ENCODE results near the gene CRADD. TPM values are rescaled to one million over a fixed set of nuclear protein-coding genes. Genes with fewer than 3 reads are reported as not detected.

Gene CRADD
- total RNA-seq, 1 experiment from 2014 or later = 9.6 TPM

DNA sequence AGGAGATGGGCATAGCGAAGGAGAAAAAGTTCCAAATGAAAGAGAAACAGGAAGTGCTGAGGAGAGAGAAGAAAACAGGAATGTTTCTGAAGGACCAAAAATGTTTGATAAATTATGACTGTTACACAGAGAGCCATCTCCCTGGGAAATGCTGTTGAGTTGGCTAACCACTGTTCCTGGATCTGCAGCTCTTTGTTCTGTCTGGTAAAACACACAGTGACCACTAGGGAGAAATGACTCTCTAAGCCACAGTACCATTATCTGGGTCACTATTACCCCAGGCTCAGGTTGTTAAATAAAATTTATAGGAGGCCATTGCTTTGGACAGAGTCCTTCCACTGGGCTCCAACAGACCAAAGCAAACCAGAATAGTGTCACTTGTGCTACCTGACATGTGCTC lies 219.3 kb downstream of the CRADD start:
- Histone ChIP-seq H3K36me3 (replicated peaks; ENCODE audit: control insufficient read depth, insufficient read depth, low read length) (no peaks in the 10 kb centered on the region), H3K4me3 (ENCODE audit: insufficient read depth, low read depth, low read length) (no peak overlapping the region), H3K27me3 (ENCODE audit: control insufficient read depth, insufficient read depth, low read length) (no peaks in the 10 kb centered on the region)
- DNase-seq = peak; percentile 52

GRCh38 chr12:93896952-93897351 lies 219.8 kb downstream of the CRADD start:
- no peak overlapping the region for H3K4me3 ChIP-seq (ENCODE audit: insufficient read depth, low read depth, low read length)
- no peak for DNase-seq

DNA sequence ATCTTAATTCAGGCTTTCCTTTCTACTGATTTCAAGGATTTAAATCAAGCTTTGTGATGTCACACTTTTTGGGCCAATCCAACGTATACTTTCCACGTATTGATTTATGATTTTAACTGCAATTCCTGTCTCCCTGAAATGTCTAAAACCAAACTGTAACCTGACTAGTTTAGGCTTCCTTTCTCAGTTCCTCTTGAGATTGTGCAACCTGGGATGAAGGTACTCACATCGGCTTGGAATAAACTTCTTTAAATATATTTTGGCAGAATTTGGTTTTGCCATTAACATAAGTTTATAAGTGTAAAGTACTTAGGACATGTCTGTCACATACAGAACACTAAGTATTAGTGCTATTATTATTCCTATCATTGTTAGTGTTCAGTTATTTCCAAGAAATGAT lies 224.6 kb downstream of the CRADD start:
- no peaks in the 10 kb centered on the region for H3K36me3 ChIP-seq (replicated peaks; ENCODE audit: control insufficient read depth, insufficient read depth, low read length)
- H3K4me3 ChIP-seq (ENCODE audit: insufficient read depth, low read depth, low read length) = no peak overlapping the region
- DNase-seq = no peak
- H3K27me3 ChIP-seq (ENCODE audit: control insufficient read depth, insufficient read depth, low read length) = no peaks in the 10 kb centered on the region

More at GRCh38 chr12:93896952-93897351, 219.8 kb downstream of the CRADD start:
- no peaks in the 10 kb centered on the region for H3K36me3 ChIP-seq (replicated peaks; ENCODE audit: control insufficient read depth, insufficient read depth, low read length)
- no peaks in the 10 kb centered on the region for H3K27me3 ChIP-seq (ENCODE audit: control insufficient read depth, insufficient read depth, low read length)

DNA sequence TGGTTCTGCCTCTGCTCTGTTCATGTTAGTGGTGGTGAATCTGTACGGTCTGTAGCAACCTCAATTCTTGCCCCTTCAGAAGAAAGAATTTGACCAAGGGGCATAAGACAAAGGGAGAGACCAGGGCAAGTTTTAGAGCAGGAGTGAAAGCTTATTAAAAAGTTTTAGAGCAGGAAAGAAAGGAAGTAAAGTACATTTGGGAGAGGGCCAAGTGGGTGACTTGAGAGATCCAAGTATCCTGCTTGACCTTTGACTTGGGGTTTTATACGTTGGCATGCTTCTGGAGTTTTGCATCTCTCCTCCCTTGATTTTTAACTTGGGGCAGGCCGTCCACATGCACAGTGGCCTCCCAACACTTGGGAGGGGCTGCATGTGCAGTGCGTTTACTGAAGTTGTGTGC lies 225.0 kb downstream of the CRADD start:
- H3K36me3 ChIP-seq (replicated peaks; ENCODE audit: control insufficient read depth, insufficient read depth, low read length) = no peaks in the 10 kb centered on the region
- DNase-seq = no peak
- H3K27me3 ChIP-seq (ENCODE audit: control insufficient read depth, insufficient read depth, low read length) = no peaks in the 10 kb centered on the region
- H3K4me3 ChIP-seq (ENCODE audit: insufficient read depth, low read depth, low read length) = no peak overlapping the region

DNA sequence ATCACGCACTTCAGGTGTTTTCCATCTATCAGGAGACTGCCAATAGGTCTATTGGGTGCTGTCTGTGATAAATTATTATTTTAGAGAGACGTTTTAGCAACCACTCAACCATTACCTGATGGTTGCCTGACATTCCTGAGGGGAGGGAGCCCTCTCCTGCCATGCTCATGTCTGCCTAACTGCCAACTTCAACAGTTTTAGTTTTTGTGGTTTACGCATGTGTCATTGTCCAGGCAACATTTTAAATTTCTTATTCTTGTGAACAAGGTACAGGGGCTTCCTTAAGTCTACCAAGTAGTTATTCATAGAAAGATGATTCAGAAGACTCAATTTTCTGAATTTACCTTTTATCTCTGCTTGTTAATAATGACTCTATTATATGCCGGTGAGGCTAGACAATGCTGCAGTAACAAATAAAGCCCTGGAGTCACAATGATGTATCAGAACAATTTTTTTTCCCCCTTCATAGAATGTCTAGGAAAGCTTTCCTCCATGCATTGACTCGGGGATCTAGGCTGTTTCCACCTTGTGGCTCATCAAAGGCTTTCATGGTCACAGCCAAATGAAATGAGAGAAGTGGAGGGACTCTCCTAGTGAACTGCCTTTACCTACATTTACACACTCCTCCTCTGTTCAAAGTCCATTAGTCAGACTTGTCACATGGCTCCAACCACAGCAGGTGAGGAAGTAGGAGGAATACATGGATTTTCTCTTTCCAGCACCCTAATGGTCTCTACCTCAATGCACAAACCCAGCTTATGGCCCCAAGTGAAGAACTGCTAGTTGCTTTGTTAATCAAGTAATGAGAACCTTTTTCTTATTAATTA lies 225.8 kb downstream of the CRADD start:
- H3K36me3 ChIP-seq (replicated peaks; ENCODE audit: control insufficient read depth, insufficient read depth, low read length) = no peaks in the 10 kb centered on the region

GRCh38 chr12:93904124-93904523 lies 226.9 kb downstream of the CRADD start:
- Histone ChIP-seq H3K27me3 (ENCODE audit: control insufficient read depth, insufficient read depth, low read length) (no peaks in the 10 kb centered on the region), H3K36me3 (replicated peaks; ENCODE audit: control insufficient read depth, insufficient read depth, low read length) (no peaks in the 10 kb centered on the region)
- no peak for DNase-seq

More for the DNA sequence above, 225.8 kb downstream of the CRADD start:
- Histone ChIP-seq H3K27me3 (ENCODE audit: control insufficient read depth, insufficient read depth, low read length) (no peaks in the 10 kb centered on the region), H3K4me3 (ENCODE audit: insufficient read depth, low read depth, low read length) (no peak overlapping the region)
- DNase-seq = no peak

DNA sequence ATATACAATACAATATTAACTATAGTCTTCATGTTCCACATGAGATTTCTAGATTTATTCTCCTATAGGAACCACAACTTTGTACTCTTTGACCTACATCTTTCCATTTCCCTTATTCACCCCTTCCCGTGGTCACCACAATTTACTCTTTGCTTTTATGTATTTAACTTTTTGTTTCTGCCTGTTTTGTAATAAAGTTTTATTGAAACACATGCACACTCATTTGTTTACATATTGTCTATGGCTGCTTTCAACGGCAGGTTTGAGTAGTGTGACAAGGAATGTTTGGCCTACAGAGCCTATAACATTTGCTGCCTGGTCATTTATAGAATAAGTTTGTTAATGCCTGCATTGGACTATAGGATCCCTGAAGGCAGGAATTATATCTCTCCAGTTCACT lies 231.1 kb downstream of the CRADD start:
- H3K36me3 ChIP-seq (replicated peaks; ENCODE audit: control insufficient read depth, insufficient read depth, low read length) = no peaks in the 10 kb centered on the region
- H3K27me3 ChIP-seq (ENCODE audit: control insufficient read depth, insufficient read depth, low read length) = no peaks in the 10 kb centered on the region
- no peak overlapping the region for H3K4me3 ChIP-seq (ENCODE audit: insufficient read depth, low read depth, low read length)
- DNase-seq = no peak

More at GRCh38 chr12:93904124-93904523, 226.9 kb downstream of the CRADD start:
- H3K4me3 ChIP-seq (ENCODE audit: insufficient read depth, low read depth, low read length) = no peak overlapping the region

DNA sequence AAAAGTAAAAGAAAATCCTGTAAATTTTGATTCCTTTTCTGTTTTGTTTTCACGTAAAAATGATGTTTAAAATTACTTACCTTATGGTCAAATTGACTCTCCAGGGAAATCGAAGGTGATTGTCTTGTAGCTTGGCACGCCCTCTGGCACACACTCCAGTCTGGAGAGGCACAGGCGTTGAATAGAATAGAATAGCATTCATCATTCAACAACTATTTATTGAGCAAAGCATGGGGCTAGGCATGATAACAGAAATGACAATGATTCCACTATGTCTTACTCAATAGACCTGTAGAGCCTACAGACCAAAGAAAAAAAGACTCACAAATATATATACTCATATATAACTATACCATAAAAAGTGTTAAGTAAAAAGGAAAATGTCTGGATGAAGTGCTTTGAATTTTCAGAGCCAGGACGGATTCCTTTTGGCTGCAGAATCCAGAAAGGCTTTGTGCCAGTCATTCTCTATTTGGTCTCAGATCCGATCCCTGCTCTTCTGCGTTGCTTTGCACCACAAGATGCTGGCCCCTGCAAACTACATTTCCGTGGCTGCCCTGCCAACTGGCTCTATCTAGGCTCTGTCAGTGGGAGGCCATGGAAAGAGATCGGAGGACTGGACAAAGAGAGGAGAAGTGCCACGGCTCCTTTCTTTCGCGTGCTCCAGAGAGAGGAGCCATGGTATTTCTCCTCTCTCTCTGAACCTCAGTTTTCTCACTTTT lies 231.8 kb downstream of the CRADD start:
- no peak for DNase-seq
- Histone ChIP-seq H3K4me3 (ENCODE audit: insufficient read depth, low read depth, low read length) (no peak overlapping the region), H3K27me3 (ENCODE audit: control insufficient read depth, insufficient read depth, low read length) (no peaks in the 10 kb centered on the region), H3K36me3 (replicated peaks; ENCODE audit: control insufficient read depth, insufficient read depth, low read length) (no peaks in the 10 kb centered on the region)

DNA sequence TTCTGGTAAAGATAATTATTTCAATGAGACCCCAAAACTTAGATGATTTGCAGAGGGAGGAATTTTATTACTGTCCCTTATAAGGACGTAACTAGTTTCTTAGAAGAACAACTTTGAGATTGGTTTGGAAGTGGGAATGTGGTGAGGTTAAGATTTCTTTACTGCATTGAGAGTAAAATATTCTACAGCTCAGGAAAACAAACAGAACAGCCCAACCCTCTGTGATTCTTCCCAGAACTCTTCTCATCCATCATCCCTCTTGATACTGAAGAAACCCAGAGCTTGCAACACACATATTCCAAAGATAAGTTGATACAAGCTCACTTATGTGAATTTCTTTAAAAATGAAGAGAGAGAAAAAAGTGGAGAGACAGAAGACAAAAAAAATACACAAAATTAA lies 234.2 kb downstream of the CRADD start:
- Histone ChIP-seq H3K36me3 (replicated peaks; ENCODE audit: control insufficient read depth, insufficient read depth, low read length) (no peaks in the 10 kb centered on the region), H3K27me3 (ENCODE audit: control insufficient read depth, insufficient read depth, low read length) (no peaks in the 10 kb centered on the region), H3K4me3 (ENCODE audit: insufficient read depth, low read depth, low read length) (no peak overlapping the region)
- DNase-seq = no peak

GRCh38 chr12:93912086-93912733 lies 235.0 kb downstream of the CRADD start:
- Histone ChIP-seq H3K4me3 (ENCODE audit: insufficient read depth, low read depth, low read length) (no peak overlapping the region), H3K27me3 (ENCODE audit: control insufficient read depth, insufficient read depth, low read length) (no peaks in the 10 kb centered on the region), H3K36me3 (replicated peaks; ENCODE audit: control insufficient read depth, insufficient read depth, low read length) (no peaks in the 10 kb centered on the region)
- DNase-seq = no peak

- Histone ChIP-seq H3K4me3 (ENCODE audit: insufficient read depth, low read depth, low read length) (no peak overlapping the region), H3K27me3 (ENCODE audit: control insufficient read depth, insufficient read depth, low read length) (no peaks in the 10 kb centered on the region), H3K36me3 (replicated peaks; ENCODE audit: control insufficient read depth, insufficient read depth, low read length) (no peaks in the 10 kb centered on the region)
- no peak for DNase-seq
These were observed 236.7 kb downstream of the CRADD start for GRCh38 chr12:93913845-93914244.

- Histone ChIP-seq H3K4me3 (ENCODE audit: insufficient read depth, low read depth, low read length) (no peak overlapping the region), H3K27me3 (ENCODE audit: control insufficient read depth, insufficient read depth, low read length) (no peaks in the 10 kb centered on the region), H3K36me3 (replicated peaks; ENCODE audit: control insufficient read depth, insufficient read depth, low read length) (no peaks in the 10 kb centered on the region)
- DNase-seq = no peak
These were observed 237.1 kb downstream of the CRADD start for GRCh38 chr12:93914281-93914680.

DNA sequence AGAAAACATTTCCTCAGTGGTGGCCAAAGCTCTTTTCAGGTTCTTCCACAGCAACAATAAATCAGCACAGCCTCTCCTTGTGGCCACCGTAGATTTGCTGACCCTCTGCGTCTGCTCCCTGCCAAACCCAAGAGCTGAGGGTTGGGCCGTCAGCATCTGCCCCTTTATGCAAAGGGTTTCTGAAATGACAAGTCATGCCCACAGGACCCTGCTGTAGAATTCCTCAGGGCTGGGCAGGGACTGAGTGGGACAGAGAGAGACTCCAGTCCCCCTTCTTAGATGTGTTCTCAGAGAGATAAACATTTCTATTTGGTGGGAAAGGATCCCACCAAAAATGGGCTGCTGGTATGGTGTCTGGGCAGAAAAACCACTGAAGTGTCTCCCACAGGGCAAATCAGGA lies 238.2 kb downstream of the CRADD start:
- no peak overlapping the region for H3K4me3 ChIP-seq (ENCODE audit: insufficient read depth, low read depth, low read length)
- no peaks in the 10 kb centered on the region for H3K27me3 ChIP-seq (ENCODE audit: control insufficient read depth, insufficient read depth, low read length)
- no peak for DNase-seq
- no peaks in the 10 kb centered on the region for H3K36me3 ChIP-seq (replicated peaks; ENCODE audit: control insufficient read depth, insufficient read depth, low read length)

DNA sequence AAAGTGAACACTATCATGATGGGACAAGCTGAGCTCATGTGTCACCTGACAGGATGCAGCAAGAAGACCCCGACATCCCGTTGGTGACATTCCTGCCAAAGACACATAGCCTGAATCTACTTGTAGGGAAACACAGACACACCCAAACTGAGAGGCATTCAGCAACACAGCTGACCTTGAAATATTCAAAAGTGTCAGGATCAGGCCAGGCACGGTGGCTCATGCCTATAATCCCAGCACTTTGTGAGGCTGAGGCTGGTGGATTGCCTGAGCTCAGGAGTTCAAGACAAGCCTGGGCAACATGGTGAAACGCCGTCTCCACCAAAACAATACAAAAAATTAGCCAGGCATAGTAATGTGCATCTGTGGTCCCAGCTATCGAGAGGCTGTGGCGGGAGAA lies 239.2 kb downstream of the CRADD start:
- H3K4me3 ChIP-seq (ENCODE audit: insufficient read depth, low read depth, low read length) = no peak overlapping the region
- no peak for DNase-seq
- H3K36me3 ChIP-seq (replicated peaks; ENCODE audit: control insufficient read depth, insufficient read depth, low read length) = no peaks in the 10 kb centered on the region
- H3K27me3 ChIP-seq (ENCODE audit: control insufficient read depth, insufficient read depth, low read length) = no peaks in the 10 kb centered on the region

DNA sequence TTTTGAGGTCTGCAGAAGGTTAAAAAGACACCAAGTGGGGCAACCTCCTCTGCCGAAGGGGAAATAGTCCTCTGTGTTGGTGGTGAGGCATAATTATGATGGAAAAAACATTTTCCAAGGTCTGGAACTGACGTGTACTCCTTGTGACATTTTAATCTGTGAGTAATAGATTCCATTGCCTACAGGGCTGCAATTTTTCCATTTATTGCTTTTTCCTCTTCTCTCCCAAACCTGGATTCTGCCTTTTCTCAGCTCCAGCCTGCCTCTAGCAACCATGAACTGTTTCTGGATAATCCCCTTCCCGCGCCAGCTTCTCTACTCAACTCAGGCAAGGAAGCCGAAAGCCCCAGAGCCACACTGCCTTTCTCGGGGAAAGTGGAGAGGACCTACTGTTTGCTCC lies 241.1 kb downstream of the CRADD start:
- H3K27me3 ChIP-seq (ENCODE audit: control insufficient read depth, insufficient read depth, low read length) = no peaks in the 10 kb centered on the region
- H3K4me3 ChIP-seq (ENCODE audit: insufficient read depth, low read depth, low read length) = no peak overlapping the region
- no peak for DNase-seq
- no peaks in the 10 kb centered on the region for H3K36me3 ChIP-seq (replicated peaks; ENCODE audit: control insufficient read depth, insufficient read depth, low read length)
